NOMO-1 treated with DMSO at 0.1 percent for 48 hours (cell line): Measurements from ENCODE around the gene ZBTB5.
A peak's percentile ranks its signal among the peaks of the same experiment; 100 is the strongest.
"Not testable (repeated sequence)": the region's sequence is repeated elsewhere in the genome, so short reads cannot be mapped to it uniquely, and the experiment has no call there.

Source experiments
- DNase-seq: peaks from one replicate; lab custom pipeline; 2025; ENCODE audit not compliant: unreplicated experiment; lab: John Stamatoyannopoulos, UW

The ZBTB5 gene

DNA sequence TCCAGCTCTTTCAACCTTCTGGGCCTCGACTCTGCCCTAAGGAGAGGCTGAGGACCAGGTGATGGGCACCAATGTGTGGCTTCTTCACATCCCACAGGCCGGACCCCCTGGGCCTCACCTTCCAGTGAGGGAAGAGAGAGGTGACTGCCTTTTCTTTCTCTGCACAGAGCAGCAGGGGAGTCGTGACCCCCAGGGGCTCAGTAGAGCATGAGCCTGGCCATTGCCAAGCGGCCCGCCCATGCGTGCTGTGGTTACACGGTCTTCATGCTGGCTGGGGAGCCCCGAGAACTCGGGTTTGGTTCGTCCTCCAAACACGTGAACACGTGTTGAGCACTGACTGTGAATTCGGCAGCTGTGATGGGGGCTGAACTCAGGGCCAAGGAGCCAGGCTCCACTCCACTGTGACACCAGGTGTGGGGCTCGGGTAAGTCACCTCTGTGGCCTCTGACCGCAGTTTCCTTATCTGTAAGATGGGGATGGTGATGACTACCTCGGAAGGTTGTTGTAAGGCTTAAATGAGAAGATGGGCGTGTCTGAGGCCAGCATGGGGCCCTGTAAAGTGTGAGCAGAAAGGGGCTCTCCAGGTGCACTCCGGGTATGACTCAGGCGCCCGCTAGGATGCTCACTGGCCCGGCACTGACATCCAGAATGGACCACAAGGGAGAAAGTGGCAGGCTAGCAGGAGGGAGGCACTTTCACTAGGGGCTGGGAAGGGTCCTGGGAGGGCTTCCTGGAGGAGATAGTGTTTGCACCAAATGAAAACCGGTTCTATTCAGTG, 56.1 kb downstream of the ZBTB5 start:
- DNase-seq = no peak

- no peak for DNase-seq
Observed at GRCh38 chr9:37407468-37407867, 57.8 kb downstream of the ZBTB5 start.

- DNase-seq = no peak
Observed at GRCh38 chr9:37406603-37407401, 58.4 kb downstream of the ZBTB5 start.

DNA sequence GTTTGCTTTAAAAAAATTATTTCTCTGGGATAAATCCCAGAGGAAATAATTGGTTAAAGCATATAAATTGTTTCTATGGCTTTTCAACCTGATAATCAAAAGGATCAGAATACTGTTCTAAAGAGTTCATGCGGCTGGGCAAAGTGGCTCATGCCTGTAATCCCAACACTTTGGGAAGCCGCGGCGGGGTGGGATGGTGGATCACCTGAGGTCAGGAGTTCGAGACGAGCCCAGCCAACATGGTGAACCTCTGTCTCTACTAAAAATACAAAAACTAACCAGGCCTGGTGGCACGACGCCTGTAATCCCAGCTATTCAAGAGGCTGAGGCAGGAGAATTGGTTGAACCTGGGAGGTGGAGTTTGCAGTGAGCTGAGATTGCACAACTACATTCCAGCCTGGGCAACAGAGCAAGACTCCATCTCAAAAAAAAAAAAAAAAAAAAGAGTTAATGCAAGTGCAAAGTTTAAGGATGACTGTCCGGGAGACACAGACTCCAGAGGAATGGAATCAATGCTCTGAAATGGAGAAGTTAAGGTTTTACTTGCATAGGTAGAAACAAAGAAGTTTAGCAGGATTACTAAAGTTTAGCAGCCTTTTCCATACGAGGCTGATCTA, 59.4 kb downstream of the ZBTB5 start:
- DNase-seq = no peak

DNA sequence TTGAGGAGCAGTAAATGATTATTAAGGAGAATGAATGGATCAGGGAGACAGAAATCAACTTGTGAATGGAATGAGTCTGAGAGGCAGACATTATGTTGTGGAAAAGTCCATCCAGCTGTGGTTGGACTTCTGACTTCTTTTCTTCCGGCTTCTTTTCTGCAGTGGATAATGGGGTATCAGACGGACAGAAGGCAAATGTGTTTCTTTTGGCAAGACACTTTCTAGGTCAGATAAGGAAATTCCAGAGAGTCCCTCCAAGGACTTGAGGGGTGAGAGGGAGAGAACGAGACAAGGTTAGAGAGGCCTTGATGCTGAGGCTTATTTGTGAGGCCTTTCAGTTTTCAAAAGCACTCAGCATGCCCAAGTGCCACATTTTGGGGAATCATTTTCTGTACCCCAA, 59.9 kb downstream of the ZBTB5 start:
- DNase-seq = no peak

- no peak for DNase-seq
Observed at GRCh38 chr9:37404590-37404989, 60.7 kb downstream of the ZBTB5 start.

GRCh38 chr9:37399336-37399735, 65.9 kb downstream of the ZBTB5 start:
- DNase-seq = no peak

DNA sequence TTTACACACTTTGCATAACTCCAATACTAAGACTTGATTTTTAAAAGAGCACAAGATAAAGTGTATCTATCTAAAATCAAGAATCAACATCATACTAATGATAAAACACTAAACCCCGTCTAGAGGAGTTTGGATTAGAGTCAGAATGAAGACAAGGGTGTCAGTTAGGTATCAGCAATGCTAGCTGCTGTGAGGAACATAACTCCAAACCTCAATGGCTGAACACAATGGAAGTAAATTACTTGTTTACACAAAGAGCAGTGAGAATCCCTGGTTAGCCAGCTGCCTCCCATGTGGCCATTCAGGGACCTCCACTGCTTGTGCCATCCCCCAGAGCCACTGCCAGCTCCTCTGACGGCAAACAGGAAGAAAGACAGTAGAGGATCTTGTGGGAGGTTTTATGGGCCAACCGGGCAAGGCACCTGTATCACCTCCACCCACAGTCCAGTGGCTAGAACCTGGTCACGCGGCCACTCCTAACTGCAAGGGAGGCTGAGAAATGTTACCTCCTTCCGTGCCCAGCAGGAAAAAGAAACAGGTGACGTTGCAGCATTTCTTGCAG, 66.7 kb downstream of the ZBTB5 start:
- no peak for DNase-seq

GRCh38 chr9:37397948-37398347, 67.3 kb downstream of the ZBTB5 start:
- DNase-seq = not testable (repeated sequence)

DNA sequence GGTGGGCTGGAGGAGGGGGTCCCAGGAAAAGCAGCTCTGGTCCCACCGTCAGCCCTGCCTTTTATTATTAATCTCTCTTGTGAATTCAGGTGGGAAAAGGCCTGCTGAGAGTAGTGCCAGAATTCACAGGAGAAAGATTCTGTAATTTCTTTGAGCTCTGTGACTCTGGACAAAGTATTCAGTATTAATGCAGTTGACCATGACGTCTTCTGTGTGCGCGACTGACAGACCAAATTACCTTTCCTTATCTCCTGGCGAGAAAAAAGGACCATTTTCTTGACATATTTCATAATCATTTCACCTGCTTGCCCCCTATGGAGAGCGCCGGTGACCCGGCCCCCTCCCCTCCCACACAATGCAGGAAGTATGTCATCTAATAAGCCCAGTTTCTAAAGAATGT, 69.6 kb downstream of the ZBTB5 start:
- DNase-seq = no peak

GRCh38 chr9:37395229-37395628, 70.0 kb downstream of the ZBTB5 start:
- no peak for DNase-seq

- no peak for DNase-seq
Observed at GRCh38 chr9:37392272-37392671, 73.0 kb downstream of the ZBTB5 start.

DNA sequence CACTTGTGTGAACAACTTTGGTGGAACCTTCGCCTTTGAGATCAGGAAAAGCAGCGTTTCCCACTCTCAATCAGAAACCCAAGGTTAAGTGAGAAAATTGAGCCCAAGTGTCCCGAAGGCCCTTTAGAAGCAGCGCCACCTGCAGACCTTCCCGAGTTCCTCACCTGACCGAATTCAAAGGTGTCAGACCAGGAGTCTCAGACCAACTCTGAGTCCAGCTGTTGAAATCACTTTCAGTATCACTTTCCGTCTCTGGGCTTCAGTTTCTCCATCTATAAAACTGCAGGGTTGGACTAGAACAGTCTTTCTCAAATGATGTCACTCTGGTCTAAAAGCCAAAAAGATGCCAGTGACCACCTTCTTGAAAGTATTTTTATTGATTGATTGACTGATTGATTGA, 74.5 kb downstream of the ZBTB5 start:
- DNase-seq = peak; percentile 3
